Midbrain (tissue), 1 donor: ENCODE measurements around the gene CXCL9.
"Not testable (repeated sequence)": the region's sequence is repeated elsewhere in the genome, so short reads cannot be mapped to it uniquely, and the experiment has no call there.

Source experiments
- DNase-seq: peaks from one replicate; lab custom pipeline; 2025; lab: John Stamatoyannopoulos, UW

The CXCL9 gene

DNA sequence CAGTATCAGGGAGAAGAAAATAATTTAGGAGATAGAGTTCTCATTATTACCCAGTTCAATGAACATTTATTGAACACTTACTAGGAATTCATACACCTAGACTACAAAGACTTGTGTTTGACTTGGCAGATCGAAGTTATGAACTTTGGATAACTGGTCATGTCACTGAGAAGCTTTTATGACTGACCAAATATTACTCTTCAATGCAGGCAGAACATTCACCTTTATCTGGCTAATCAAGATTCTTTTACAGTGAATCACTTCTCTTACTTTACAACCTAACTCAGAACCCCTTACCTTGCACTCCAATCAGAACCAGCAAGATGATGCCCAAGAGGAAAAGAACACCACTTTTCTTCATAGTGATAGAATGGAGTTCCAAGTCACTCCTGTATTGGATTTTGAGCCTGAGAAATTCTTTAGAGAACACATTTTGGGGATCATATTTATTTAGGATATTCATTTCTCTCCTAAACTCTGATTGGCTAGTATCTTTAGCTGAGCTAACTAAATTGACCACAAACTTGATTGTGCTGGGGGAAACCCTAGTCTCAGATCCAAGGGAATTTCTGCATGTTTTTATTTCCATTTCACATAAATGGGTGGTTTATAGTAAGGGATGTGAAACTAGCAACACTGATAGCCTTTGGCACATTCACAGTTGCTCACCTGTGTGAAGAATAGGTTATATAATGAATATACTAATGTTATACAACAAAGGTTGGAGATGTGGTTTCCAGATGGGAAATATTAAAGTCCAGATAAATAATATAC, at the start of gene CXCL9:
TSS of gene CXCL9 (minus strand) at position 421 of the 774 bp plus-strand sequence. CDS start at position 361, 60 bp downstream.
- no peak for DNase-seq

DNA sequence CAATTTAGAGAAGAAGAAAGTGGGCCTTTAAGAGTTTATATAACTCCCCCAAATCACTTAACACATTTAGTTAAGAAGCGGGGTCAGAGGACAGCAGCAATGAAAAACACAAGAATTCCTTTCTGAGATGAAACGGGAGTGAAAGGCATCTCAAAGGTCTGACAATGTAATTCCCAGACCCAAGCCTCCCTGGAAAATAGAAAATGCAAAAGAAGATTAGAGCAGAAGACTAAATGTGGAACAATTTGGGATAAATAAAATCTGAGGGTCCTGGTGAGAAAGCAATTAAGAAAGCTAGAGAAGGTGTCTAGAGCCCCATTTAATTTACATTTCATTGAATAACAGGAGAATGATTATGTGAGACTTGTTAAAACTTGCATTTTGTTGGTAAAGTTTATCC, 48.1 kb upstream of the CXCL9 start:
- no peak for DNase-seq

DNA sequence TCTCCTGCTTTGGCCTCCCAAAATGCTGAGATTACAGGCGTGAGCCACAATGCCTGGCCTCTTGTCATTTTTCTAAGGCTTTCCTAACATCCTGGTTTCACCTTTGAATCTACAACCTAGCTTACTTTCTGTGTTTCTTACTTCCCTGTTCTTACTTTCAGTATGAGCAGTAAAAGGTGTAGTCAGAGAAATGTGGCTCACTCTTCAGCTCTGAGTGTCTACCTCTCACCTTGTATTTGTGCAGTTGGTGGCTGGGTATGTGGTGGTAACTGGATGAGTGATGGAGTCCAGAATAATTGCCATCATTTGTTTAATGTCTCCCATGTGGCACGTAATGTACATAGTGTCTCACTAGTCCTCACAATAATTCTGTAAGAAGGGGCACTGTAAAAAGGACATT, 47.7 kb upstream of the CXCL9 start:
- no peak for DNase-seq

DNA sequence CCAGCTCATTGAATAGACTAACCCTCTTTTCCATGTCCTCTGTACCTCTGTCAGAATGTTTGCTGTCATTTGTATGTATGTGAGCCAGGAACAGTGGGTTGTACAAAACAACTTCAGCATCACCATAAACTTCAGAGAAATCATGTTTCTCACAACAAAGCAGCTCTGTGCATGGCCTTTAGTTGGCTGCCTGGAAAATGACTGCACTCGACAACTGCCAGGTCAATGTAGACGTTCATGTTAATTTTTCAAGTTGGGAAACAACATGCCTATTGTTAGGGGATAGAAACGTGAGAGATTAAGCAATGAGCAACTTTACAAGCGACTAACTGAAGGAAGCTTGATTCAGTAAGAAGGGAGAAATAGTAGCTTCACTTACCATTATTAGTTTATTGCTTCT, 46.4 kb upstream of the CXCL9 start:
- no peak for DNase-seq

DNA sequence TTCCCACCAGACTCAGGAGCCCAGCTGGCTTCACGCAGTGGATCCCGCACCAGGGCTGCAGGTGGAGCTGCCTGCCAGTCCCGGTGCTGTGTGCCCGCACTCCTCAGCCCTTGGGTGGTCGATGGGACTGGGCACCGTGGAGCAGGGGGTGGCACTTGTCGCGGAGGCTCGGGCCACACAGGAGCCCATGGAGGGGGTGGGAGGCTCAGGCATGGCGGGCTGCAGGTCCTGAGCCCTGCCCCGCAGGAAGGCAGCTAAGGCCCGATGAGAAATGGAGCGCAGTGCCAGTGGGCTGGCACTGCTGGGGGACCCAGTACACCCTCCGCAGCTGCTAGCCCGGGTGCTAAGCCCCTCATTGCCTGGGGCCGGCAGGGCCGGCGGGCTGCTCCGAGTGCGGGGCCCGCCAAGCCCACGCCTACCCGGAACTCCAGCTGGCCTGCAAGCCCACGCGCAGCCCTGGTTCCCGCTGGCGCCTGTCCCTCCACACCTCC, 43.3 kb upstream of the CXCL9 start:
- not testable (repeated sequence) for DNase-seq

DNA sequence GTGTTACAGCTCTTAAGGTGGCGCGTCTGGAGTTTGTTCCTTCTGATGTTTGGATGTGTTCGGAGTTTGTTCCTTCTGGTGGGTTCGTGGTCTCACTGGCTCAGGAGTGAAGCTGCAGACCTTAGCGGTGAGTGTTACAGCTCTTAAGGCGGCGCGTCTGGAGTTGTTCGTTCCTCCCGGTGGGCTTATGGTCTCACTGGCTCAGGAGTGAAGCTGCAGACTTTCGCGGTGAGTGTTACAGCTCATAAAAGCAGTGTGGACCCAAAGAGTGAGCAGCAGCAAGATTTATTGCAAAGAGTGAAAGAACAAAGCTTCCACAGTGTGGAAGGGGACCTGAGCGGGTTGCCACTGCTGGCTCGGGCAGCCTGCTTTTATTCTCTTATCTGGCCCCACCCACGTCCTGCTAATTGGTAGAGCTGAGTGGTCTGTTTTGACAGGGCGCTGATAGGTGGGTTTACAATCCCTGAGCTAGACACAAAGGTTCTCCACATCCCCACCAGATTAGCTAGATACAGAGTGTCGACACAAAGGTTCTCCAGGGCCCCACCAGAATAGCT, 42.6 kb upstream of the CXCL9 start:
- DNase-seq = not testable (repeated sequence)

DNA sequence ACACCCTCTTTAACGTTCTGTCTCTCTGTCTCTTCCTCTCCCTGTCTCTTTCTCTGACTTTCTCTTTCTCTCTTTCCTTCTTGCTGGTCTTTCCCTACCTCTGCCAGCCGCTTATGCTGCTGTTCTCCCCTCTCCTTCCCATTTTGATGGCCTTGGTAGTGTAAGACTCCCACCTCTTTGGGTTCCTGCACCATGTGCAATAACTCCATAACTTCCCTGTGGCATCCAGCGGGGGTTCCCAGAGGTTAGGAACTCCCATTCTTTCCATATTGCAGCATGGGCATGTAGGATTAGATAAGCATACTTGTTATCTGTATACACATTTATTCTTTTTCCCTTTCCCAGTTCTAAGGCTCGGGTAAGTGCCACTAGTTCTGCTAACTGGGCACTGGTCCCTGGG, 37.4 kb upstream of the CXCL9 start:
- not testable (repeated sequence) for DNase-seq

DNA sequence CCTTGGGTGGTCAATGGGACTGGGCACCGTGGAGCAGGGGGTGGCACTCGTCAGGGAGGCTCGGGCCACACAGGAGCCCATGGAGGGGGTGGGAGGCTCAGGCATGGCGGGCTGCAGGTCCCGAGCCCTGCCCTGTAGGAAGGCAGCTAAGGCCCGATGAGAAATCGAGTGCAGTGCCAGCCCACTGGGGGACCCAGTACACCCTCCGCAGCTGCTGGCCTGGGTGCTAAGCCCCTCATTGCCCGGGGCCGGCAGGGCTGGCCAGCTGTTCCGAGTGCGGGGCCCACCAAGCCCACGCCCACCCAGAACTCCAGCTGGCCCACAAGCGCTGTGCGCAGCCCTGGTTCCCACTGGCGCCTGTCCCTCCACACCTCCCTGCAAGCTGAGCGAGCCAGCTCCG, 36.0 kb upstream of the CXCL9 start:
- DNase-seq = not testable (repeated sequence)

DNA sequence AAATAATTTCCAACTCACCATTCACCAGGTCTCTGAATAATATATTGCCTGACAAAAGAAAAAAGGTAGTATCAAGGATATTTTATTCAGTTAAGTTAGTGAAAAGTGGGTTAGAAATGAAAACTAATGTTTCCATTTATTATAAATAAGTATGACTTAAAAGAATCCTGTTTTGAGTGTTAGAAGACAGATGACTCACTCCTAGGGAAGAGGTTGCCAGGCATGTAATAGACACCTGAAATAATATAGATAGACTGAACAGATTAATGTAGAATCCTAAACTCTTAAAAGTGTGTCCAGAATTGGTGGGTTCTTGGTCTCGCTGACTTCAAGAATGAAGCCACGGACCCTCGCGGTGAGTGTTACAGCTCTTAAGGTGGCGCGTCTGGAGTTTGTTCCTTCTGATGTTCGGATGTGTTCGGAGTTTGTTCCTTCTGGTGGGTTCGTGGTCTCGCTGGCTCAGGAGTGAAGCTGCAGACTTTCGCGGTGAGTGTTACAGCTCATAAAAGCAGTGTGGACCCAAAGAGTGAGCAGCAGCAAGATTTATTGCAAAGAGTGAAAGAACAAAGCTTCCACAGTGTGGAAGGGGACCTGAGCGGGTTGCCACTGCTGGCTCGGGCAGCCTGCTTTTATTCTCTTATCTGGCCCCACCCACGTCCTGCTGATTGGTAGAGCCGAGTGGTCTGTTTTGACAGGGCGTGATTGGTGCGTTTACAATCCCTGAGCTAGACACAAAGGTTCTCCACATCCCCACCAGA, 35.1 kb upstream of the CXCL9 start:
- not testable (repeated sequence) for DNase-seq

DNA sequence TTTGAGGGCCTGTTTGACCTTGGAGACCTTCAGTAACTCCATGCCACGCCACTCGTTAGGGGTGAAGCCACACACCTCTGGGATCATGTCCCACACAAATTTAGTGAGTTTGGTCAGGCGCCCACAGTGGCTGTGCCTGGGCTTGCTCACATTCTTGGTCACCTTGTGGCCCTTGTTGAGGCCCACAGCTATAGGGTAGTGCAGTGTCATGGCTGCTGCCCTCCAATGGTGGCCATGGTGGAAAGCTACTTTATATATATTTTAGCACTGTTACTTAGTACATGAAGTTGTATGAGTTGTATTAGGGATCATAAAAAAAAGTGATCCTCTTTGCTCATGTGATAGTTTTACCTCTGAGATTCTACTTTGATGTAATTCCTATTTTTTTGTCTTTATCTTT, 29.5 kb upstream of the CXCL9 start:
- no peak for DNase-seq

DNA sequence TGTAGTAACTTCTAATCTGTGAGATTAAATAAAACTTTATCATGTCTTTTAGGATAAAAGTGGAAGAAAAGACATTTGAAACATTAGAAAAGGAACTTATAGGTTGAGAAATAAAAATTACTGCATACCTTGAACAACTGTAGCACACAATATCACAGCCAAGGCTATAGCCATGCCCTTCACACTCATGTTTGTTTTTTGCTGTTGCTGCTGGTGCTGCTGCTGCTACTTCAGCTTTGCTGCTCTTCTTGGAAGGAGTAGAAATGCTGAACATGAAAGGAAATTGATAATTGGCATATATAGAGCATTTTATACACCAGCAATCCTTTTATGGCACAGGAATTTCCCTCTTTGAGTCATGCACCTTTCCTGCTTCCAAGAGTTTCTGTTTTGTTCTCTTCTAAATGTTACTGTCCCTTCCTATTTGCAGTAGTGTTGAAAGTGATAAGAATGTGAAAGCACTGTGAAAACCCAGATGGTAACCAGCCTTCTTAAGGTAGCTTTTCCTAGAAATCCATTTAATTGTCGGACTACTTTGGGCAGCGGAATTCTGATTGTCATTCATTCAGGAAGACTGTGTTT, 28.6 kb upstream of the CXCL9 start, which contains the start of gene CXCL11:
TSS of gene CXCL11 (minus strand) at position 272 of the 582 bp plus-strand sequence. CDS start at position 189, 83 bp downstream.
- no peak for DNase-seq

DNA sequence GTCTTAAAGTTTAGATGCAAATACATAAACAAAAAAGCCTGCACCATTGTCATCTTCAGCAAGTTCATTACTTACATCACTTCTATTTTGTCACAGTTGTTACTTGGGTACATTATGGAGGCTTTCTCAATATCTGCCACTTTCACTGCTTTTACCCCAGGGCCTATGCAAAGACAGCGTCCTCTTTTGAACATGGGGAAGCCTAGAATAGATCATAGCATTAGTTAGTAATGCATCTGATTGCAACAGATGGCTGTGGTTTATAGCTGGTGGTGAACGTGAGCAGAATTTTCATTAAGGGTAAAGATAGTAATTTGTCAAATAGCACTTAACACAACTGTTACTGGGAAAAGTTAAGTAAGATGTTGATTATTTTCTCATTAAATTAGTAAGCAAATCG, 27.8 kb upstream of the CXCL9 start:
- no peak for DNase-seq

DNA sequence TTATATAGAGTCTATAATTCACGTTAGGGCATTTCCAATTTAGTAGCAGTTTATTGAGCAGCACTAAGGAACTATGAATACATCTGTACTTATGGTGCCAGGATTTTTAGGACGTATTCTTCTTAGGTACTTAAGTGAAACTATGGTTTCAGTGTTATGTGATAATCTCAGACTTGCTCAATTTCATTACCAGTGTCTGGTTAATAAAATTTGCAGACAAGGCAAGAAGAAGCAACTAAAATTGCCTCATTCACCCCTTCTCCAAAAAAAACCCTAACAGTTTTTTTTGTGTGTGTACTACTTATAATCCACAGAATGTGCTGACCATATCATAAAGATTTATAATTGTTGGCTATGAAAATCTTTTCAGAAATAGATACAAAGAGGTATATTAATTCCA, 22.0 kb upstream of the CXCL9 start:
- DNase-seq = no peak

DNA sequence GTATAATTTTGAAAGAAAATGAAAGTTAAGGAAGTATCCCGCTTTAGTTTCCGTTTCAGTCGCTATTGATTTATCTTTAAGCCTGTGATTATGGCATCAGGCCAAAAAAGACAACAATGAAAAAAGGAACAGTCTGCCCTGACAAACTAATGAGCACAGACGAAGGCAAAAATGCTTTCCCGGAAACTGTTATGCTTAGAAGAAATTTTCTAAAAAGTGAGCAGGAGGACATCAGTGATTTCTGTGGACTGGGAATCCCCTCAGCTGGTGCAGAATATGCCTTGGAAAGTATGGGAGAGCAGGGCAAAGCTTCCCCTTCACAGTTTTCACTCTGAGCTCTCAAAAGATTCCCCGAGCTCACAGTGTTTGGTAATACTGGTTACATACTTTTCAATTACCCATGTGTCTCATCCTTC, 21.0 kb upstream of the CXCL9 start:
- peak; percentile 36 for DNase-seq

DNA sequence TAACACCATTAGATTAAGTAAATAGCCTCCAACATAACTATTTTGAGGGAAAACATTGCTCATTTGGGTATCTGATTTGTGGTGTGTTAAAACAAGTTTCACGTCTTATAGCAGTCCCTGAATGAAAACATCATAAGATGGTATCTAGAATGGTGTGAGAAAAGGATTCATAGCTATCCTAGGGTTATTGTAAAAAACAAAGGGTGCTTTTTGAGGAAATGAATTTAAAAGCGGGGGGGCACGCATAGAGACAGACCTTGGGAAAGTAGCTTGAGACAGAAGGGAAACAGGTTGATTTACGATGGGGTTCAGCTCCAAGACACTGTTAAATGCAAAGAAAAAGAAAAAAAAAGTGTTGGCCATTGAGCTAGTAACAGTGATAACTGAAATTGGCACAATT, 16.8 kb upstream of the CXCL9 start:
- DNase-seq = no peak

DNA sequence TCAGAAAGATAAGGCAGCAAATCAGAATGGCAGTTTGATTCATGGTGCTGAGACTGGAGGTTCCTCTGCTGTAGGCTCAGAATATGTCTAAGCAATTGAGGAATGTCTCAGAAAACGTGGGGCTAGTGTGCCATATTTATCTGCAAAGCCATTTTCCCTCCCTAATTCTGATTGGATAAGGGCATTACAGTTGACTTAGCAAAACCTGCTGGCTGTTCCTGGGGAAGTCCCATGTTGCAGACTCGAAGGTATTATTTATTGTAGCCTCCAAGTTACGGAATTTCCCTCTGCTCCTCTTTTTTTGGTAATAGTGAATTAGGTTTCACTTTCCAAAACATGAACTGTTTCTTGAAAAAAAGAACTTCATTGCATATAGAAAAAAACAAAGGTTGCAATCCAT, 16.1 kb upstream of the CXCL9 start, which contains the start of gene CXCL10:
TSS of gene CXCL10 (minus strand) at position 109 of the 400 bp plus-strand sequence. CDS start at position 43, 66 bp downstream.
- DNase-seq = no peak

DNA sequence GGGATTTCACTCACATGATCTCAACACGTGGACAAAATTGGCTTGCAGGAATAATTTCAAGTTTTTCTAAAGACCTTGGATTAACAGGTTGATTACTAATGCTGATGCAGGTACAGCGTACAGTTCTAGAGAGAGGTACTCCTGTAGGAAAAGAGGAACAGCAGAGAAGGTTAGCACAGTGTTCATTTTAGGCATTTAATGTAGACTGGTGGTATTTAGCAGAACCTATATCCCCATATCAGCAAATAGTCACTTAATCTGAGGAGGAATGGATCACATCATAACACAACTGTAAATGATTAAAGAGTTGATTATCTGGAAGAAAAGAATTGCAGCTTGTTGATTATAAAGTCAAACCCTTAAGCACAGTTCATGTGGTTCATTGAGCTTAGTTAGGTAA, 15.4 kb upstream of the CXCL9 start:
- DNase-seq = no peak

DNA sequence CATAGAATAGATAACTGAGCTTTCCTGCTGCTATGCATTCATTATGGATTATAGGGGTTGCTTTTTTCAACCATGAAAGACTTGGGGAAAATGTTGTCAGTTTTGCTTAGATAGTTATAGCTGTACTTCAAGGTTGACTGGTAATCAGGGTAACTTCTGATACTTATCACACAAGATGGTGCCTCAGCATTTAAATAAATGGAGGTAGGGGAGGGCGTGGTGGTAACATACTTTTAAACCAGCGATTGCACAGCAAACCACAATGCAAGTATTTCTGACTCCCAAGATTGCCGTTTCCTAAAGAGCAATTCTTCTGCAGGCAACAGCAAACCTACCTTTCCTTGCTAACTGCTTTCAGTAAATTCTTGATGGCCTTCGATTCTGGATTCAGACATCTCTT, 14.7 kb upstream of the CXCL9 start:
- DNase-seq = no peak

DNA sequence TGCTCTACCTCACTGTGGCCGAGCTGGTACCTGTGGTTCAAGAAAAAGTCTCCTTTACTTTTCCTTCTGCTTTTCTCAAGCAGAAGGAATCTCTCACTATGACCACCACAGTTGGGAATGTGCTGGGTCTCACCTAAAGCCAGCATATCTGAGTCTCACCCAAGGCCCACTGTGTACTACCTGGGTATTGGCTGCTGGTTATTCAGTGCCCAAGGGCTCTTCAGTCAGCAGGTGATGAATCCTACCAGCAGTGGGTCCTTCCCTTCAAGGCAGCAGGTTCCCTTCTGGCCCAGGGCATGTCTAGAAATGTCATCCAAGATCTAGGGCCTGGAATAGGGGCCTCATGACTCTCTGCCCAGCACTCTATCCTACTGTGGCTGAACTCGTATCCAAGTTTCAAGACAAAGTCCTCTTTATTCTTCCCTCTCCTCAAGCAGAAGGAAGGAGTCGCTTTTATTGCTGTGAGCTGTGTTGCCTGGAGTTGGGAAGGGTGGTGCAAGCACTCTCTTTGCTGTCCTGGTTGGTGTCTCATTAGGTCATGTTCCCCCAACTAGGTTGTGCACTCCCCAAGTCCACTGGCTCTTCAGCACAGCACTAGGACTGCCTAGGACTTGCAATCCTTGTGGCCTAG, 9.9 kb upstream of the CXCL9 start:
- no peak for DNase-seq

DNA sequence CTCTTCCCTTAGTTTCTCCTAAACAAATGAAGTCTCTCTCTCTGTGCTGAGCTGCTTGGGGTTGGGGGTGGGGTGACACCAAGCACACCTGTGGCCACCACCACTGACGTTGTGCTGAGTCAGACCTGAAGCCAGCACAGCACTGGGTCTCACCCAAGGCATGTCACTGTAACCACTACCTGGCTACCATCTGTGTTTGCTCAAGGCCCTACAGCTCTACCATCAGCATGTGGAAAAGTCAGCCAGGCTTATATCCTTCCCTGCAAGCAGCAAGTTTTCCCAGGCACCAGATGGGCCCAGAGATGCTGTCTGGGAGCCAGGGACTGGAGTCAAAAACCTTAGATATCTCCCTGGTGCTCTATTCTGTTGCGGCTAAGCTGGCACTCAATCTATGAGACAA, 9.1 kb upstream of the CXCL9 start:
- DNase-seq = no peak

DNA sequence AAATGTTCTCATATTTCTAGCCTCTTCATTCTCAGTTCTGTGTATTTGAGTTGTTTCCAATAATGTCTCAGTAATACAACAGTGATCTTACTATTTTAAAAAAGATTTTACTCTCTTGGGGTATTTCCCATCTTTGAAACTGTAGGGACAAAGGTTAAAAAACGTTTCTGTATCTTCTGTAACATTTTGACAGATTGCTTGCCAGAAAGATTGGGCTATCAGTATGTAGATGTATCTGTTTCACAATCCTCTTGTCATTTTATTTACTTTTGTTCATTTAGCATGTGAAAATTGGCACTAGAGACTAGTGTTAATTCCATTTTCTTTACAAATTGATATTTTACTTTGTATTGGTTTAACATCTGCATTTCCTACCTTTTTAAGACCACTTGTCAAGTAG, 6.2 kb upstream of the CXCL9 start:
- DNase-seq = no peak

DNA sequence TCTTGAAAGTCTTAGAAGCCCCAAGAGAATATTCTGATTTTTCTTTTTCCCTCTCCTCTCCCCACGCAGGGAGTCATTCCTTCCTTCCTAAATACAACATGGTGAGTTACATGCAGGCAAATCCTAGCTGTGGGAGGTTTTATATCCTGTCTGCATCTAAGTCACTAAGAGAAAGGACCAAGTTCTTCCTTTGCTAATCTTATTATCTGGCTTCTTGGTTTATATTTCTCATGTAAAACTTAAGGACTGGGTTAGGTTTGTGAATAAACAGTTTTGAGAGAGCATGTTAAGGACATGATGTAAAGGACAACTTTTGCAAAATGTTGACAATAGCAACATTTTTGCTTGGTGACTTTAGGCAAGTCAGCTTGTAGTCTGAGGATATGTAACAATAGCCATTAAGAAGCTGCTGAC, 5.1 kb upstream of the CXCL9 start:
- DNase-seq = no peak
